Muscle layer of duodenum (tissue), 2 donors: ENCODE measurements around the gene BCL2L13.

Source experiments
- H3K27ac ChIP-seq: one replicate; pipeline ENCODE4 v1.7.0; 2013; ENCODE audit warnings: mild to moderate bottlenecking, low read length
- H3K27me3 ChIP-seq: one replicate; pipeline ENCODE4 v1.7.0; 2013; ENCODE audit warnings: low read depth, mild to moderate bottlenecking, control low read depth, low read length
- H3K36me3 ChIP-seq, 2 donors: one replicate each; pipeline ENCODE4 v1.7.0; 2013; ENCODE audit warnings: low read length in 2 of 2, control low read depth in 1 of 2, mild to moderate bottlenecking in 1 of 2; ENCODE audit not compliant: insufficient read depth in 2 of 2, control insufficient read depth in 1 of 2
- H3K4me1 ChIP-seq, 2 donors: one replicate each; pipeline ENCODE4 v1.7.0; 2013; ENCODE audit warnings: low read length in 2 of 2, mild to moderate bottlenecking in 2 of 2, control low read depth in 1 of 2, moderate library complexity in 1 of 2; ENCODE audit not compliant: insufficient read depth in 2 of 2, control insufficient read depth in 1 of 2
- H3K4me3 ChIP-seq, 2 donors: one replicate each; pipeline ENCODE4 v1.7.0; 2013; ENCODE audit warnings: low read length in 2 of 2, low read depth in 1 of 2, mild to moderate bottlenecking in 1 of 2
- H3K9me3 ChIP-seq, 2 donors: one replicate each; pipeline ENCODE4 v1.7.0; 2013; ENCODE audit warnings: low read length in 2 of 2, control low read depth in 1 of 2, mild to moderate bottlenecking in 1 of 2; ENCODE audit not compliant: control insufficient read depth in 1 of 2
- donor health status: healthy.

The BCL2L13 gene

DNA sequence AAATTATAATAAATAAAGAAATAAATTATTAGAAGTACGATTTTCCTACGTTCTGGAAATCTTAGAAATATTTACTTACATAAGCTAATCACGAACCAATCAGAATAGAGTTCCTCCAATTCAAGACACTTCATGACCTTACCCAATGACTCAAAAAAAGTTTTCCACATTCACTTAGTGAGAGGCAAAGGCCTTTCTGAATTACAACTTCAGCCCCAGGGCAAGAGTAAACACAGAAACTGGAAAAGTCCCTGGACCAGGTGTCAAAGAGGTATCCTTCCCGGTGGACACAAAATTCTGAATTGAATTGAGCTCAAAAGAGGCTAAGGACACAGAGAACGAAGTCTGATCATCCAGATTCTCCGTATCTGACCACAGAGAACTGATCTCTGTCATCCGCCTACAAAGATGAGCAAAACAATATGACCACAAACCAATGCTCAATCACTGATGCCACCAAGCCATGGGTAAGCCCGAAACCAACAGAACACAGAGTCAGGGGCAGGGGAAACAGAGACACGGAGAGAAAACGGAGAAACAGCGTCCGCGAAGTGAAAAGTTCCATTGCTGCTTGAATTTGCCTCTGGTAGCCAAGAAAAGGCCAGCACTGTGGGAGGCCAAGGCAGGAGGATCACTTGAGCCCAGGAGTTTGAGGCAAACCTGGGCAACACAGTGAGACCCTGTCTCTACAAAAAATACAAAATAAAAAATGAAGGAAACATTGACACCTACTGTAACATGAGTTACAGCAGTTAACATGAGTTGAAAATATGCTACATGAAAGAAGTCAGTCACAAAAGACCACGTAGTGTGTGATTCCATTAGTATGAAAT, 128.9 kb downstream of the BCL2L13 start:
- Histone ChIP-seq H3K4me1 (peaks cover 3 to 5% of the 10 kb centered on the region in 2 donors), H3K27me3 (no peaks in the 10 kb centered on the region), H3K27ac (no peak overlapping the region), H3K9me3 (no peaks in the 10 kb centered on the region), H3K4me3 (no peak overlapping the region), H3K36me3 (no peaks in the 10 kb centered on the region)

DNA sequence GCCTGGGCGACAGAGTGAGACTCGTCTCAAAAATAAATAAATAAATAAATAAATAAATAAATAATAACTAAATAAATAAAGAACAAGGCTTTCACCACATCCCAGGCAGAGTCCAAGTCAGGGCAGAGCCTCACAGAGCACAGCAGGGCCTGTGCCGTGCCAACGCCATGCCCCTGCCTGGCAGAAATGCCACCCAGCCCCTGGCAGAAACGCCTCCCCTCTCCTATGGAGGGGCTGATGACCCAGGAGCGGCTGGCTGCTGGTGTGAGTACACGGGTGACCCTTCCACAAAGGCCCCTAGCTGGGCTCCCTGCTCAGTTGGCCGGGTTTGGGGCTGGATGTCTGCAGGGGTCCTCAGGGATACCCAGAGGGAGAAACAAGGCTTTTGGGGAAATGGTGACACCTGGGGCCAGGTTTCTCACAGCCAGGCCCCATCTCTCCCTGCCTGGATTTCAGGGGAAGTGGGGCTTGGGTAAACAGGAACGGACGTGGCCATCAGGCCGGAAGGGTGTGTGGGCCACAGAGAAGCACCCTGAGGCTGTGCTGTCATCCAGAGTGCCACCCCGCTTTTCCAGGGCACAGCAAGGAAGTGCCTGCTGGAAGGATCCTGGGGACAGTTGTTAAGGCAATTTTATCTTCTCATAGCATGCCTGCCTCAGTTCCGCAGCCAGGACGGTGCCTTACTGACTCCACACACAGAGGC, 130.6 kb downstream of the BCL2L13 start:
- H3K27me3 ChIP-seq = no peaks in the 10 kb centered on the region
- no peak overlapping the region for H3K27ac ChIP-seq
- no peaks in the 10 kb centered on the region for H3K36me3 ChIP-seq
- H3K9me3 ChIP-seq = no peaks in the 10 kb centered on the region
- H3K4me3 ChIP-seq = no peak overlapping the region
- peaks cover 3 to 17% of the 10 kb centered on the region in 2 donors for H3K4me1 ChIP-seq

DNA sequence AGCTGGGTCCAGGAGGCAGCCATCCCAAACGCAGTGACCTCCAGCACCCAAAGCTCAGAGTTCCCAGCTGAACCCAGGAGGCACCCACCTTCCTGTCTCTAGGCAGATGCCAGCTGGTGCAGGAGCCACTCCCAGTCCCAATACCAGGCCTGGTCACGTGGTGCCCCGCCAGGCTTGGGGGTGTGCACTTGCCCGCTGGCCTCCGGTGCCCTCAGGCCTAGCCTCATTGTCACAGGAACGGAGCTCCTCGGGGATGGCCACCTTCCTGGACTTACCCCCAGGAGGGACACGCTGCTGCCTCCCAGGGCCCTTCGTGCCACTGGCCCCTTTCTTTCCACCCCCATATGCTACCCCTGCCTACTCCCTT, 131.1 kb downstream of the BCL2L13 start:
- no peak overlapping the region for H3K27ac ChIP-seq
- H3K4me3 ChIP-seq = no peak overlapping the region
- H3K36me3 ChIP-seq = no peaks in the 10 kb centered on the region
- no peaks in the 10 kb centered on the region for H3K27me3 ChIP-seq
- peaks cover 3 to 17% of the 10 kb centered on the region in 2 donors for H3K4me1 ChIP-seq
- no peaks in the 10 kb centered on the region for H3K9me3 ChIP-seq

DNA sequence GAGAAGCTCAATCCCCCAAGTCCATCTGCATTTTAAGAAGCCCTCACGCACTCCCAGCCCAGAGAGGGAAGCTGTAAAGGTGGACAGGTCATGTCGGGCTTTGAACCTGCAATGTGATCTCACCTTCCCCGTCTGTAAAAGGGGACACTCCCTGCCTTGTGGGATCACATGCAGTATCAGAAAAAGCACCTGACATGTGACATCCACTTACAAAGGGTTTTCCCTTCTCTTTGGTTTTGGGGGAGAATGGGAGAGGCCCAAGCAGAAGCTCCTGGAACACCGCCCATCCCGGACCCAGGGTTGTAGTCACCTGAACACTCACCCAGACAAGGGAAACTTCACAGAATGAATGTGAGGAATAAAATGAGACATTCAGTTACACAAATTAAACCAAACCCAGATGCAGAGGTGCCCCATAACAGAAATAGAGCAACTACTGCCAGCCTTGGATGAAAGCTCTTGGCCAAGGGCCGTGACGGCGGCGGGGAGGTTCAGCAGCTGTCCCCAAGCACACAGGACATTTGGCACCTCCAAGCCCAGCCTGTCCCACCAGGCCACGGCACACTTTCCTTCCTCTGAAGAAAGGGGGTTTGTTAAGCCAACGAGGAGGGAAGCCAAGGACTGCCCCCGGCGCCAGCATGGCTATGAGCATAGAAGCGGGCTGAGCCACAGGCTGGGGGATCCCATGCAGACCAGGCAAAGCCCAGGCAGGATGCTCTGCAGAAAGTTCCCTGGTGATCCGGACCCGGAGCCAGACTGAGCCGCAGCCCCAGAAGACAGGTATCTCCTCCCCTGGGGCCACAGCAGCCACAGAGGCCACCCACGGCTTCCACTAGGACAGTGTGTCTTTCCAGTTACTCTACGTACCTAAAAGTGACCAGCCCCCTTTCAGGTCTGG, 131.9 kb downstream of the BCL2L13 start:
- Histone ChIP-seq H3K27ac (no peak overlapping the region), H3K4me3 (no peak overlapping the region), H3K27me3 (no peaks in the 10 kb centered on the region), H3K9me3 (no peaks in the 10 kb centered on the region), H3K36me3 (no peaks in the 10 kb centered on the region), H3K4me1 (peaks cover 3 to 17% of the 10 kb centered on the region in 2 donors)

DNA sequence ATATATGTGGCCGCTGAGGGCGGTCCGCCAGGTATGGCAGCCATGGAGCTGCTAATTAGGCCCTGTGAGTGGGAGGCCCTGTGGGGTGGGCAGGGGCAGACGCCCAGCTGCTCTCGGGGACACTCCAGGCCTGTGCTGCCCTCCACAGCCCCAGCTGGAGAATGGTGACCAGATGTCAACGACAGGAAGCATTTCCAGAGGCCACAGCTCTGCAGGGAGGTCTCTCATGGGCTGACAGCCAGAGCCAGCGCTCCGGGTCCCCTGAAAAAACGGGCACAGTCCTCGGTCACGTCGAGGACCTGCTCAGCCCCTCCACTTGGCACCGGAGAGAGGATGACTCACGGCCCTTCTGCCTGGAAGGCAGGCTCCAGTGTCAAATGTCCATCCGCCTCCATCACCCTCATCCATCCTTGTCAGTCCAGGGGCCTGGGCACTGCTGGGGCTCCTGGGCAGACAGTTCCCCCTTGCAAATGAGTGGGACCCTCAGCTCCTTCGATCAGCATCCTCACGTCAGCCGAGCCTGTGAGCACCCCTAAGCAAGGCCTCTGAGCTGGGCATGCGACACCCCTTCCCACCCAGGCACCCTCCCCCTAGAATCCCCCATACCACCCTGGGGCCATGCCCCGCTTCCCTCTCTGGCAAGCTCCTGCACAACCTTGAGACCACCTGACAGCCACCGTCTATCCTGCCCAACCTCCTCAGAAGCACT, 133.8 kb downstream of the BCL2L13 start:
- Histone ChIP-seq H3K4me3 (peak overlapping the region; percentile 67 to 72), H3K9me3 (no peaks in the 10 kb centered on the region), H3K36me3 (no peaks in the 10 kb centered on the region), H3K27me3 (no peaks in the 10 kb centered on the region), H3K4me1 (peaks cover 3 to 17% of the 10 kb centered on the region in 2 donors), H3K27ac (no peak overlapping the region)

DNA sequence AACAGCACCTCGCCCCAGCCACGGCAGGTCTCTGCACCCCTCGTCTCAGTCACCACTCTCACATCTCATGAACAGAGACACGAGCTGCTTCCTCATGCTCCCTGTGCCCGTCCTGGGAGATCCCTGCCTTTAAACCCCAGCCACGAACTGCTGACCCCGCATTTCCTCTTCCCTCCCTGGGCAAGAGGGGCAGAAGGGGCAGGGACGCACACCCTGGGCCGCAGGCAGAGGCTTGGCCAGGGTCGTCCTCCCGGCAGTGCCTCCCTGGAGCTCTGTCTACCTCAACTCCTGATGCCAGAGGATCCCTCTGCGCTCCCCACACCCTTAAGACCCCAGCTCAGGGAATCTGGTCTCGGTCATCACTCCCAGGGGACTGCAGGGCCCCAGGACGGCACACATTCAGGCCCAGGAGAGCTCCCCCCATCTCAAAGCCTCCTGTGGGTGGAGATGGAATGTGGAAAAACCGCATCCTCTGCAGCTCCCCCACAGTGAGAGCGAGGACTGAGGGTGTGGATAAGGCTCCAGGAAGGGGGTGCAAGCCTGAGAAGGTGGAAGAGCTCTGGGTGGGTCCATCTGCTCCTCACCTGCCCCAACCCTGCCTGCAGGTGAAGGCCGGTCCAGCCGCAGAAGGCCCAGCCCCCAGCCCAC, 134.5 kb downstream of the BCL2L13 start:
- Histone ChIP-seq H3K36me3 (no peaks in the 10 kb centered on the region), H3K4me3 (peak overlapping the region; percentile 67 to 72), H3K9me3 (no peaks in the 10 kb centered on the region), H3K4me1 (peaks cover 3 to 17% of the 10 kb centered on the region in 2 donors), H3K27ac (no peak overlapping the region), H3K27me3 (no peaks in the 10 kb centered on the region)

DNA sequence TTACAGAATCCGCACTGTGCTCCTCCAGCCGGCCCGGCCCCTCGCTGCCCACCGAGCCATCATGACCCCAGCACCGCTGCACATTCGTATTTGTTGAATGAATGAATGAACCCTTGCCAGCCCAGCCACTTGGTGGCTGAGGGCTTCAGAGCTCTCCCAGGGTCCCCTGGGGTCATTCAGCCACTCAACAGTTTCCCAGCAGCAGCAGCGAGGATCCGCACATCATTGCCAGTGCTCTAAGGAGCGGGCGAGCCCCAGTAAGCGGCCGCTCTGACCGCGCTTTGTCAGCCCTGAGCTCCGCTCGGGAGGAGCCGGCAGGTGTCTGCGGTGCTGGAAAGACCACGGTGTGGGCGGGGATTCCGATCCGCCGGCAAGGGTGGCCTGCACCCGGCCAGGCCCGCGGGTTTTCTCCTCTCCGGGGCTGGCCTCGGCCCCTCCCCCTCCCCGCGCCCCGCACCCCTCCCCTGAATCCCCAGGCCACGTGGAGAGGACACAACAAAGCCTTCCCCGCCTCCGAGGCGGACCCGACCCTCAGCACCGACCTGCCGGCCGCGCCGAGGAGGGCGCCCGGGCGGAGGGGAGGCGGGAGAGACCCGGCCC, 135.1 kb downstream of the BCL2L13 start:
- H3K27ac ChIP-seq = no peak overlapping the region

DNA sequence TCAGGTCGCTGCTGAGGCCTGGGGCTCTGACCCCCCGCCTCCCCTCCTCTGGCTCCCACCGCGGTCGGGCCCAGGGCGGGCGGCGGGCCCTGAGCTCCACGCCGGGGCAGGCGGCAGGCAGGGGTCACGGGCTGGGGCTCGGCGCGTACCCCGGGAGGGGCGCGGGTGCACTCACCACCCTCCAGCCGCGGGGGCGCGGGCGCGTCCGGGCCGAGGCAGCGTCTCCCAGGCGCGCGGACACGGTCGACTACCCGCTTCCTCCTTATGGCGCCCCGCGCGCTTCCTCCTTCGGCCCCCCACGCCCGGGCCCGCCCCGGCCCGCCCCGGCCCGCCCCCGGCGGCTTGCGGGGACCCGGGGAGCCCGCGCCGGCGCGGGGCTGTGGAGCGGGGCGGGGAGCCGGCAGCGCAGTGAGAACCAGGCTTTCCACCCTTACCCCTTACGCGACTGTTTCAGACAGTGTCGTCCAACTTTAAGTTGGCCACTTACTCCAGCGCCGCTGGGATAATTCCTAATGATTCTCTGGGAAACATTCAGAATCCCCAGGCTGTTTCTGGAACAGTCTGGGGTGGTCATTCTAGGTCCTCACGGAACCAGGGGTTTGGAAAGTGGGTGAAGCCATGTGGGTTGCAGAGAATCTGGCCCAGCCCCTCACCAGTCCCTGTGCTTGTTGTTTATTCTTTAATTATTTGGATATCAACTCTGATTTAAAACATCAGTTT, 135.8 kb downstream of the BCL2L13 start, which contains the start of gene BID:
TSS of gene BID (minus strand) at position 264 of the 720 bp plus-strand sequence. CDS start 24,353 bp downstream, outside the sequence.
- Histone ChIP-seq H3K4me3 (peak within 1 kb of the TSS; percentile 67 to 72), H3K4me1 (peaks cover 2 to 17% of the 10 kb centered on the region in 2 donors), H3K27me3 (no peaks in the 10 kb centered on the region), H3K9me3 (no peaks in the 10 kb centered on the region), H3K36me3 (no peaks in the 10 kb centered on the region), H3K27ac (no peak within 1 kb of the TSS)

More for the DNA sequence above, 135.1 kb downstream of the BCL2L13 start:
- H3K27me3 ChIP-seq = no peaks in the 10 kb centered on the region
- H3K36me3 ChIP-seq = no peaks in the 10 kb centered on the region
- peak overlapping the region; percentile 67 to 72 for H3K4me3 ChIP-seq
- peaks cover 3 to 17% of the 10 kb centered on the region in 2 donors for H3K4me1 ChIP-seq
- H3K9me3 ChIP-seq = no peaks in the 10 kb centered on the region

DNA sequence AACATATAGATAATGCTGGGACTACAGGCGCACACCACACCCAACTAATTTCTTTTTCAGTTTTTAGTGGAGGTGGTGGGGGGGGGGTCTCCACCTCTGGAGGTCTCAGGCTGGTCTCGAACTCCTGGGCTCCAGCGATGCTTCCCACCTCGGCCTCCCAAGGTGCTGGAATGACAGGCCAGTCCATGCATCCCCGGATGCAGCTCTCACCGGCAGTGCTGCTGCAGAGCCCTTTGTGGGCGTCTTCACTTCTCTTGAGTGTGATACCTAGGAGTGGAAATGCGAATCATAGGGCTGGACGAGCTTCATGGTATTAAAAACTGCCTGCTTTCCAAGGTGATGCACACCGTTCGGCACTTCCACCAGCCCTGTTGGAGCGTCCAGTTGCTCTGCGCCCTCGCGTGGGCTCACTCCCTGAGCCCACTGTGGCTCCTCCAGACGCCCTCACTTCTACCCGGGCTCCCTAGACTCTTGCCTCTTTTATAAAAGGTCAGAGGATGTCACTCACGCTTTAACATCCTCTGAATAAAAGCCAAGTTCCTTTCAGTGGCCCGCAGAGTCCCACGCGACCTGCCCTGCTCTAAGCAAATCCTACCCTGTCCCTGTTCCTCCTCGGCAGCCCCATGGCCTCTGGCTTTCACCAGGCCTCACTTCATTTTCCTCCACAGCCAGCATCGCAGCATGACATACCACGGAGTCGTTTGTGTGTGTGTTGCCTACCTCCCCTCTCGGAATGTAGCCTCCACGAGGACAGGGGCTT, 136.5 kb downstream of the BCL2L13 start:
- Histone ChIP-seq H3K9me3 (no peaks in the 10 kb centered on the region), H3K27ac (no peak overlapping the region), H3K4me1 (peaks cover 0 to 17% of the 10 kb centered on the region in 2 donors), H3K36me3 (no peaks in the 10 kb centered on the region), H3K4me3 (no peak overlapping the region), H3K27me3 (no peaks in the 10 kb centered on the region)
